SU-DHL-6 (cell line): ENCODE data around the gene OR2T27.

Source experiments
- CTCF ChIP-seq: fragments of 200-600 bp; sonication (generic); IDR thresholded peaks from one replicate; pipeline ENCODE4 v1.5.1; 2017; ENCODE audit warnings: antibody characterized with exemption, mild to moderate bottlenecking, low read length, moderate library complexity; ENCODE audit not compliant: insufficient read depth, poor library complexity, severe bottlenecking
- EZH2phosphoT487 ChIP-seq: fragments of 200-600 bp; sonication (generic), shearing (Covaris generic); conservative IDR thresholded peaks from 2 replicates; pipeline ENCODE4 v1.6.1; 2018; ENCODE audit warnings: mild to moderate bottlenecking, antibody characterized with exemption, low read length, moderate library complexity, mixed read lengths

- no peak for TF ChIP-seq CTCF
- no peak for TF ChIP-seq EZH2phosphoT487
Measured at GRCh38 chr1:248625166-248625565, 30.2 kb downstream of the OR2T27 start.
